ENCODE data around the gene SLC25A13. TPM values are rescaled to one million over a fixed set of nuclear protein-coding genes. Genes with fewer than 3 reads are reported as not detected.
A peak's percentile ranks its signal among the peaks of the same experiment; 100 is the strongest.

SLC25A13 gene
- total and polyA plus RNA-seq, 2 of the 13 experiments (the other 11 are each of a cell fraction or from before 2014, with no cell fraction given): 36.2 to 84.9 TPM

DNA sequence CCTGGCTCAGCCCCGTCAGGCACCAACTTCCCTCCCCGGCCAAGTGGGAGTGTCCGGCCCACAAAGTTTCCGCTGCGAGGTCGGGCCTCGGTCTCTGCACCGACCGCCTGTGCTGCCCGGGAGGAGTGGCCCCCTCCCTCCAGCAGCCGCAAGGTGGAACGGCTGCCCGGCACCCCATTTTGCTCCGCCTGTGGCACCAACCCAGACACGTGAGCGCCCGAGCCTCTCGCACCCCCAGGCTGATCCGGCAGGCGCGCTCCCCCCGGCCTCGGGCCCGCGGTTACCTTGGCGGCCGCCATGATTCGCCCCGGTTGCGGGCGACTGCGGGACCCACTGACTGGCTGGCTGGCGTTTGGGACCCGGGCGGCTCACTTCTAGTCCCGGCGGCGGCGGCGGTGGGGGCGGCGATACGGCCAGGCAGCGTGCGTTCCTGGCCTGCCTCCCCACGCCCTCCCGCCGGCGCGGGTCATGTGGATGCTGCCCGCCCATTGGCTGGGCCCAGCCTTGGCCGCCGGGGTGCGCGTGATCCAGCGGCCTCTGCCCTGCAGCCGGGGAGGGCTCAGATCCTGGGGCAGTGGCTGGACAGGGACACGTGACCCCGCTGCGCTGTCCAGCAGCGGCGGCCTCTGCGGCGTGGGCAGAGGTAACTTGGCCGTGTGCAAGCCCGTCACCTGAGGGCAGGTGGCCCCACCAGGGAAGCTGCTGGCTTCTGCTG is at the start of gene SLC25A13 (continued):
- peak; percentile 97 for TF ChIP-seq ARHGAP35 (CRISPR knock-in tag; IDR thresholded peaks at IDR 0.05; ENCODE audit: borderline replicate concordance)
- 0 out of 2 replicates have a peak, but pooled peaks have one; percentile 57 for TF ChIP-seq TEAD2 (CRISPR knock-in tag; IDR thresholded peaks at IDR 0.05)
- TF ChIP-seq SAFB2 (CRISPR knock-in tag; IDR thresholded peaks at IDR 0.05; ENCODE audit: borderline replicate concordance, low read depth): peak; percentile 98
- TF ChIP-seq, protein P1, sequence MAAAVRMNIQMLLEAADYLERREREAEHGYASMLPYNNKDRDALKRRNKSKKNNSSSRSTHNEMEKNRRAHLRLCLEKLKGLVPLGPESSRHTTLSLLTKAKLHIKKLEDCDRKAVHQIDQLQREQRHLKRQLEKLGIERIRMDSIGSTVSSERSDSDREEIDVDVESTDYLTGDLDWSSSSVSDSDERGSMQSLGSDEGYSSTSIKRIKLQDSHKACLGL (CRISPR knock-in tag; IDR thresholded peaks at IDR 0.05): peak; percentile 91
- TF ChIP-seq AHR (CRISPR knock-in tag; IDR thresholded peaks at IDR 0.05): peak; percentile 92; the same call in 1 of the 2 replicates
- TF ChIP-seq STAT5B (CRISPR knock-in tag; IDR thresholded peaks at IDR 0.05): no peak
- TF ChIP-seq ZNF224 (CRISPR knock-in tag; IDR thresholded peaks at IDR 0.05): peak; percentile 49; the same call in 1 of the 2 replicates
- TF ChIP-seq EED (CRISPR knock-in tag; IDR thresholded peaks at IDR 0.05): peak; percentile 81; the same call in 1 of the 2 replicates
- TF ChIP-seq MXD4 (CRISPR knock-in tag; IDR thresholded peaks at IDR 0.05): peak; percentile 98
- TF ChIP-seq SSRP1 (CRISPR knock-in tag; IDR thresholded peaks at IDR 0.05): no peak
- peak; percentile 94; the same call in 1 of the 2 replicates for TF ChIP-seq ZNF230 (CRISPR knock-in tag; IDR thresholded peaks at IDR 0.05)
- TF ChIP-seq ZBTB42 (CRISPR knock-in tag; IDR thresholded peaks at IDR 0.05): peak; percentile 95; the same call in 1 of the 2 replicates
- no peak for TF ChIP-seq ZFP62 (CRISPR knock-in tag; IDR thresholded peaks at IDR 0.05)
- TF ChIP-seq ZBTB21 (CRISPR knock-in tag; IDR thresholded peaks at IDR 0.05): no peak; the same call in 1 of the 2 replicates
- peak; percentile 6; the same call in 1 of the 2 replicates for TF ChIP-seq RNF219 (CRISPR knock-in tag; IDR thresholded peaks at IDR 0.05)
- TF ChIP-seq DRAP1 (CRISPR knock-in tag; IDR thresholded peaks at IDR 0.05): peak; percentile 82
- TF ChIP-seq TBP (CRISPR knock-in tag; IDR thresholded peaks at IDR 0.05): no peak
- no peak; the same call in 1 of the 2 replicates for TF ChIP-seq ELF1 (CRISPR knock-in tag; IDR thresholded peaks at IDR 0.05)
- no peak for TF ChIP-seq ZNF557 (CRISPR knock-in tag; IDR thresholded peaks at IDR 0.05)
- 0 out of 2 replicates have a peak, but pooled peaks have one; percentile 91 for TF ChIP-seq ZNF737 (CRISPR knock-in tag; IDR thresholded peaks at IDR 0.05; ENCODE audit: borderline replicate concordance)
